LNCAP (cell line): ENCODE data around the gene BABAM2.

Experiments
- CTCF ChIP-seq: fragments of 450-650 bp; IDR thresholded peaks from 2 replicates; pipeline ENCODE4 v1.5.1; 2017; ENCODE audit warnings: mild to moderate bottlenecking

Gene BABAM2

GRCh38 chr2:28269019-28269784 lies 378.7 kb downstream of the BABAM2 start:
- TF ChIP-seq CTCF = no peak

GRCh38 chr2:28270456-28271152 lies 380.1 kb downstream of the BABAM2 start:
- no peak for TF ChIP-seq CTCF

- TF ChIP-seq CTCF = no peak
These were observed 380.8 kb downstream of the BABAM2 start for GRCh38 chr2:28271231-28271918.

GRCh38 chr2:28271919-28272250 lies 381.4 kb downstream of the BABAM2 start:
- no peak for TF ChIP-seq CTCF

GRCh38 chr2:28273751-28274150 lies 383.2 kb downstream of the BABAM2 start:
- no peak for TF ChIP-seq CTCF

GRCh38 chr2:28274911-28275685 lies 384.6 kb downstream of the BABAM2 start:
- TF ChIP-seq CTCF = no peak

- no peak for TF ChIP-seq CTCF
These were observed 385.6 kb downstream of the BABAM2 start for GRCh38 chr2:28276076-28276618.
